HG03159 (cell line): ENCODE data around the gene CASP12.

Experiments used
- ATAC-seq: cut with Tn5 transposase; IDR thresholded peaks from one replicate; pipeline ENCODE4 v1.9.1; 2021; ENCODE audit warnings: mild to moderate bottlenecking, moderate library complexity; ENCODE audit not compliant: unreplicated experiment

The CASP12 gene

GRCh38 chr11:104841185-104841584 lies 57.1 kb downstream of the CASP12 start:
- ATAC-seq = no peak

- no peak for ATAC-seq
Observed at GRCh38 chr11:104837969-104838639, 60.2 kb downstream of the CASP12 start.

- no peak for ATAC-seq
Observed at GRCh38 chr11:104836691-104837090, 61.6 kb downstream of the CASP12 start.
